Tibial artery (tissue), 4 donors: ENCODE measurements around the gene MAP3K10.

Experiments used
- DNase-seq, 2 donors: peaks; one replicate each; pipeline ENCODE4 v3.0.0-alpha.2; 2019
- H3K27ac ChIP-seq, 2 donors: fragments of 200-600 bp; sonication (generic) in 1 of 2; 1 replicate in 1 of 2; 2 replicates in 1 of 2; pipeline ENCODE4 v1.5.1; 2018 to 2019; ENCODE audit warnings: mild to moderate bottlenecking in 1 of 2
- H3K27me3 ChIP-seq, 2 donors: fragments of 200-600 bp; sonication (generic) in 1 of 2; one replicate each; pipeline versions ENCODE4 v1.5.1 to v1.6.0; 2016 to 2019
- H3K36me3 ChIP-seq, 3 donors: fragments of 200-600 bp; sonication (generic) in 2 of 3; one replicate each; pipeline ENCODE4 v1.5.1; 2016 to 2019; ENCODE audit warnings: mild to moderate bottlenecking in 2 of 3
- H3K4me1 ChIP-seq, 4 donors: fragments of 200-600 bp; sonication (generic) in 2 of 4; 1 replicate in 3 of 4; 2 replicates in 1 of 4; pipeline ENCODE4 v1.5.1; 2016 to 2019
- H3K4me3 ChIP-seq, 2 donors: fragments of 200-600 bp; sonication (generic) in 1 of 2; 1 replicate in 1 of 2; 2 replicates in 1 of 2; pipeline ENCODE4 v1.5.1; 2018 to 2019; ENCODE audit warnings: mild to moderate bottlenecking in 2 of 2
- H3K9me3 ChIP-seq, 3 donors: fragments of 200-600 bp; sonication (generic) in 1 of 3; one replicate each; pipeline ENCODE4 v1.5.1; 2016 to 2019
- CTCF ChIP-seq, 2 experiments: fragments of 200-600 bp in 1 of 2; fragments of 450-650 bp in 1 of 2; IDR thresholded peaks; one replicate each; pipeline ENCODE4 v1.5.1; 2017 to 2019; ENCODE audit warnings: antibody characterized with exemption in 2 of 2, mild to moderate bottlenecking in 1 of 2, moderate library complexity in 1 of 2
- intact Hi-C: fragments of 100-400 bp; cut with DNase I; formaldehyde crosslinking; loops from one replicate; pipeline ENCODE4 v1.15.0; 2023; ENCODE audit warnings: low total_unique reads

Gene MAP3K10

GRCh38 chr19:40251244-40251643 is 60.0 kb downstream of the MAP3K10 start:
- no peak for TF ChIP-seq CTCF (IDR thresholded peaks at IDR 0.05)
- DNase-seq: no peak
- Histone ChIP-seq H3K27me3 (no peaks in the 10 kb centered on the region), H3K27ac (no peak overlapping the region), H3K9me3 (no peaks in the 10 kb centered on the region), H3K4me3 (no peak overlapping the region), H3K4me1 (peaks cover 0 to 7% (median 0%) of the 10 kb centered on the region in 4 donors), H3K36me3 (peaks cover 29 to 68% (median 38%) of the 10 kb centered on the region in 3 donors)
- intact Hi-C loops: no loop called here

GRCh38 chr19:40251991-40252390 is 60.8 kb downstream of the MAP3K10 start:
- no peak for DNase-seq
- H3K27ac ChIP-seq: no peak overlapping the region

GRCh38 chr19:40252395-40252794 is 61.2 kb downstream of the MAP3K10 start:
- Histone ChIP-seq H3K4me3 (no peak overlapping the region), H3K4me1 (peaks cover 0 to 16% (median 2%) of the 10 kb centered on the region in 4 donors), H3K36me3 (peaks cover 40 to 77% (median 43%) of the 10 kb centered on the region in 3 donors), H3K27me3 (no peaks in the 10 kb centered on the region), H3K9me3 (no peaks in the 10 kb centered on the region), H3K27ac (no peak overlapping the region)
- intact Hi-C loops: no loop called here
- no peak for TF ChIP-seq CTCF (IDR thresholded peaks at IDR 0.05)
- DNase-seq: no peak

More at GRCh38 chr19:40251991-40252390, 60.8 kb downstream of the MAP3K10 start:
- no peak for TF ChIP-seq CTCF (IDR thresholded peaks at IDR 0.05)
- Histone ChIP-seq H3K4me3 (no peak overlapping the region), H3K27me3 (no peaks in the 10 kb centered on the region), H3K36me3 (peaks cover 37 to 75% (median 43%) of the 10 kb centered on the region in 3 donors), H3K9me3 (no peaks in the 10 kb centered on the region), H3K4me1 (peaks cover 0 to 12% (median 0%) of the 10 kb centered on the region in 4 donors)
- intact Hi-C loops: no loop called here

DNA sequence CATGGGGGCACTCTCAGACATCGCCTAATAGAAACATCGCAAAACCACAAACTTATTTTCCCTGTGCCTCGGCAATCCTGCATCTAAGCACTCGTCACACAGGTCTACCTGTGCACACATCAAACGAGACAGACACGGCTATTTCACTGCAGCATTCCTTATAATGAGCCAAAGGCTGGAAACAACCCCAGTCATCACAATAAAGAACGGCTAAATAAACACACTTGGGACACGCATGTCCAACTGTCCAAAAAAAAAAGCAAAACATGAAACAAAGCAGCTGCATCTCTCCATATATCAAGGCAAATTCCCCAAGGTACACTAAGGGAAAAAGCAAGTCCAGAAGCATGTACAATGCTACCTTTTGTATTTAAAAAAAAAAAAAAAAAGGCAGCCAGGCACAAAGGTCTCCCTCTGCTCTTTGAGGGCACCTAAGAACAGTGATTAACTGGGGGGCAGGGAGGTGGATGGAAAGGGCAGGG is 62.4 kb downstream of the MAP3K10 start:
- DNase-seq: no peak
- Histone ChIP-seq H3K27me3 (no peaks in the 10 kb centered on the region), H3K4me1 (peaks cover 0 to 17% (median 2%) of the 10 kb centered on the region in 4 donors), H3K9me3 (no peaks in the 10 kb centered on the region), H3K4me3 (no peak overlapping the region), H3K27ac (no peak overlapping the region), H3K36me3 (peaks cover 40 to 71% (median 43%) of the 10 kb centered on the region in 3 donors)
- no peak for TF ChIP-seq CTCF (IDR thresholded peaks at IDR 0.05)
- intact Hi-C loops: no loop called here

GRCh38 chr19:40254714-40255418 is 63.6 kb downstream of the MAP3K10 start:
- H3K4me1 ChIP-seq: peaks cover 0 to 18% (median 2%) of the 10 kb centered on the region in 4 donors
- H3K4me3 ChIP-seq: no peak overlapping the region
- DNase-seq: no peak
- no peaks in the 10 kb centered on the region for H3K27me3 ChIP-seq
- H3K9me3 ChIP-seq: no peaks in the 10 kb centered on the region
- H3K36me3 ChIP-seq: peaks cover 40 to 65% (median 40%) of the 10 kb centered on the region in 3 donors
- intact Hi-C loops: no loop called here
- TF ChIP-seq CTCF (IDR thresholded peaks at IDR 0.05): no peak
- H3K27ac ChIP-seq: no peak overlapping the region
